ENCODE data around the gene MED26.
"Not testable (repeated sequence)": the region's sequence is repeated elsewhere in the genome, so short reads cannot be mapped to it uniquely, and the experiment has no call there.

DNA sequence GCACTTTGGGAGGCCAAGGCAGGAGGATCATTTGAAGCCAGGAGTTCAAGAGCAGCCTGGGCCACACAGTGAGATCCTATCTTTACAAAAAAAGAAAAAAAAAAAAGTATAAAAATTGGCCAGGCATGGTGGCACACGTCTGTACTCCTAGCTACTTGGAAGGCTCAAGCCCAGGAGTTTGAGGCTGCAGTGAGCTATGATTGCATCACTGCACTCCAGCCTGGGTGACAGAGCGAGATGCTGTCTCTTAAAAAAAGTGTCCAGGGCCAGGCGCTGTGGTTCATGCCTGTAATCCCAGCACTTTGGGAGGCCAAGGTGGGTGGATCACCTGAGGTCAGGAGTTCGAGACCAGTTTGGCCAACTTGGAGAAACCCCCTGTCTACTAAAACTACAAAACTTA, 45.8 kb upstream of the MED26 start:
- not testable (repeated sequence) for TF ChIP-seq CTCF (conservative IDR thresholded peaks at IDR 0.05; ENCODE audit: low read depth in 2 of 2); NANOG (IDR thresholded peaks at IDR 0.05; ENCODE audit: borderline replicate concordance); EZH2 (IDR thresholded peaks at IDR 0.05; ENCODE audit: low read depth, unreplicated experiment)
- TF ChIP-seq, protein P1, sequence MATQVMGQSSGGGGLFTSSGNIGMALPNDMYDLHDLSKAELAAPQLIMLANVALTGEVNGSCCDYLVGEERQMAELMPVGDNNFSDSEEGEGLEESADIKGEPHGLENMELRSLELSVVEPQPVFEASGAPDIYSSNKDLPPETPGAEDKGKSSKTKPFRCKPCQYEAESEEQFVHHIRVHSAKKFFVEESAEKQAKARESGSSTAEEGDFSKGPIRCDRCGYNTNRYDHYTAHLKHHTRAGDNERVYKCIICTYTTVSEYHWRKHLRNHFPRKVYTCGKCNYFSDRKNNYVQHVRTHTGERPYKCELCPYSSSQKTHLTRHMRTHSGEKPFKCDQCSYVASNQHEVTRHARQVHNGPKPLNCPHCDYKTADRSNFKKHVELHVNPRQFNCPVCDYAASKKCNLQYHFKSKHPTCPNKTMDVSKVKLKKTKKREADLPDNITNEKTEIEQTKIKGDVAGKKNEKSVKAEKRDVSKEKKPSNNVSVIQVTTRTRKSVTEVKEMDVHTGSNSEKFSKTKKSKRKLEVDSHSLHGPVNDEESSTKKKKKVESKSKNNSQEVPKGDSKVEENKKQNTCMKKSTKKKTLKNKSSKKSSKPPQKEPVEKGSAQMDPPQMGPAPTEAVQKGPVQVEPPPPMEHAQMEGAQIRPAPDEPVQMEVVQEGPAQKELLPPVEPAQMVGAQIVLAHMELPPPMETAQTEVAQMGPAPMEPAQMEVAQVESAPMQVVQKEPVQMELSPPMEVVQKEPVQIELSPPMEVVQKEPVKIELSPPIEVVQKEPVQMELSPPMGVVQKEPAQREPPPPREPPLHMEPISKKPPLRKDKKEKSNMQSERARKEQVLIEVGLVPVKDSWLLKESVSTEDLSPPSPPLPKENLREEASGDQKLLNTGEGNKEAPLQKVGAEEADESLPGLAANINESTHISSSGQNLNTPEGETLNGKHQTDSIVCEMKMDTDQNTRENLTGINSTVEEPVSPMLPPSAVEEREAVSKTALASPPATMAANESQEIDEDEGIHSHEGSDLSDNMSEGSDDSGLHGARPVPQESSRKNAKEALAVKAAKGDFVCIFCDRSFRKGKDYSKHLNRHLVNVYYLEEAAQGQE (IDR thresholded peaks at IDR 0.05; ENCODE audit: unreplicated experiment): not testable (repeated sequence)
